Thyroid gland (tissue), 4 donors: ENCODE results near the gene ARHGAP45.

Experiments used
- POLR2A ChIP-seq, 2 donors: fragments of 450-650 bp; IDR thresholded peaks; one replicate each; pipeline ENCODE4 v1.6.1; 2017; ENCODE audit warnings: antibody characterized with exemption in 2 of 2, mild to moderate bottlenecking in 2 of 2, moderate library complexity in 1 of 2
- TF ChIP-seq, protein P1 (sequence below), 6 experiments: fragments of 200-600 bp in 3 of 6; fragments of 450-650 bp in 3 of 6; sonication (generic) in 3 of 6; IDR thresholded peaks; one replicate each; pipeline ENCODE4 v1.5.1; 2016 to 2019; ENCODE audit warnings: antibody characterized with exemption in 6 of 6, mild to moderate bottlenecking in 2 of 6, inconsistent platforms in 1 of 6, moderate library complexity in 1 of 6

DNA sequence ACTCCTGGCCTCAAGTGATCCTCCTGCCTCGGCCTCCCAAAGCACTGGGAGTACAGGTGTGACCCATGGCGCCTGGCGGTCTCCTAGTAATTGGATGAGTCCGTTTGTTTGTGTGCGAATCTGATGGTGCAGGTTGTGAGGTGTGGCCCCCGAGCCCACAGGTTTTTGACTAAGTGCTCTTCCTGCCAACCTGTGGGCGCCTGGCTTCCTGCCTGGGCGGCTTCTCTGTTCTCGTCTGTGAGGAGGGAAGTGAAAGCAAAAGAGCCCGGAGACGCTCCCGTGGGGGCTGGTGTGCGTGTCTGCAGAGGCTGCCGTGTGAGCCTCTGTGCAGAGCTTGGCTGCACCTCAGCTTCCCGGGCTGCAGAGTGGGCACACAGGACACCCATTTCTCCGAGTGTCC, 10.0 kb downstream of the ARHGAP45 start:
- TF ChIP-seq, protein P1, sequence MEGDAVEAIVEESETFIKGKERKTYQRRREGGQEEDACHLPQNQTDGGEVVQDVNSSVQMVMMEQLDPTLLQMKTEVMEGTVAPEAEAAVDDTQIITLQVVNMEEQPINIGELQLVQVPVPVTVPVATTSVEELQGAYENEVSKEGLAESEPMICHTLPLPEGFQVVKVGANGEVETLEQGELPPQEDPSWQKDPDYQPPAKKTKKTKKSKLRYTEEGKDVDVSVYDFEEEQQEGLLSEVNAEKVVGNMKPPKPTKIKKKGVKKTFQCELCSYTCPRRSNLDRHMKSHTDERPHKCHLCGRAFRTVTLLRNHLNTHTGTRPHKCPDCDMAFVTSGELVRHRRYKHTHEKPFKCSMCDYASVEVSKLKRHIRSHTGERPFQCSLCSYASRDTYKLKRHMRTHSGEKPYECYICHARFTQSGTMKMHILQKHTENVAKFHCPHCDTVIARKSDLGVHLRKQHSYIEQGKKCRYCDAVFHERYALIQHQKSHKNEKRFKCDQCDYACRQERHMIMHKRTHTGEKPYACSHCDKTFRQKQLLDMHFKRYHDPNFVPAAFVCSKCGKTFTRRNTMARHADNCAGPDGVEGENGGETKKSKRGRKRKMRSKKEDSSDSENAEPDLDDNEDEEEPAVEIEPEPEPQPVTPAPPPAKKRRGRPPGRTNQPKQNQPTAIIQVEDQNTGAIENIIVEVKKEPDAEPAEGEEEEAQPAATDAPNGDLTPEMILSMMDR (IDR thresholded peaks at IDR 0.05) = no peak
- TF ChIP-seq POLR2A (IDR thresholded peaks at IDR 0.05) = no peak
